Motor neuron (in vitro differentiated cells): Measurements from ENCODE around the gene ZNF646. TPM values are rescaled to one million over a fixed set of nuclear protein-coding genes. Genes with fewer than 3 reads are reported as not detected.

Experiments used
- ATAC-seq, 8 experiments: fragments of 200-7000 bp; cut with Tn5 transposase; replicated peaks in 6 of 8; 2 replicates each; pipeline ENCODE4 v1.8.0; 2021; ENCODE audit warnings: mild to moderate bottlenecking in 8 of 8, moderate library complexity in 8 of 8
- H3K27ac ChIP-seq, 2 donors: fragments of 250-450 bp; sonication (Bioruptor Pico); 2 replicates each; pipeline ENCODE4 v1.9.0; 2021; ENCODE audit warnings: antibody characterized with exemption in 2 of 2, mild to moderate bottlenecking in 2 of 2, moderate library complexity in 1 of 2
- H3K4me1 ChIP-seq, 2 donors: fragments of 250-450 bp; sonication (Bioruptor Pico); replicated peaks in 1 of 2; 2 replicates each; pipeline ENCODE4 v1.6.1; 2021; ENCODE audit warnings: antibody characterized with exemption in 2 of 2, mild to moderate bottlenecking in 2 of 2, moderate library complexity in 1 of 2
- H3K4me3 ChIP-seq, 5 donors: fragments of 250-450 bp; sonication (Bioruptor Pico); 2 replicates each; pipeline ENCODE4 v1.9.0; 2021; ENCODE audit warnings: antibody characterized with exemption in 5 of 5, mild to moderate bottlenecking in 5 of 5, moderate library complexity in 4 of 5
- WGBS, 10 experiments: fragments of 450-650 bp; shearing (Covaris generic); methylation state at CpG; one replicate each; pipeline ENCODE4 v1.0.0; 2022; 5-methylcytosine and 5-hydroxymethylcytosine counted together
- in situ Hi-C, 9 experiments: fragments of 400-800 bp; cut with MboI; loops; one replicate each; pipeline ENCODE4 v1.15.0; 2021; ENCODE audit warnings: low sequenced_read_pairs in 9 of 9, low pct_unique_long_range_greater_than_20kb in 2 of 9; ENCODE audit not compliant: unreplicated experiment in 9 of 9
- total RNA-seq, 8 experiments: library from RNA; unstranded; fragments of 300-600 nt; gene quantifications; 2 replicates each; pipeline versions ENCODE4 v1.2.3 to v1.2.4, GENCODE V29; 2022

ZNF646 gene
- total RNA-seq, 8 experiments from 2014 or later = 9.8 to 23.0 (median 12.6) TPM

GRCh38 chr16:31108794-31109558, 34.8 kb downstream of the ZNF646 start:
- in situ Hi-C loops = no loop called here
- H3K4me3 ChIP-seq = peak overlapping the region; percentile 94 to 99 (median 98)
- peaks cover 6 to 10% of the 10 kb centered on the region in 2 donors for H3K4me1 ChIP-seq
- H3K27ac ChIP-seq = peak overlapping the region in 1 of 2 donors; percentile 71
- WGBS, 10 experiments = 56 to 100% (median 84%) methylated on average over 1 to 9 of the region's 57 CpGs; no CpG with 5 or more reads in 6 of the 10 experiments
- ATAC-seq = no peak

- ATAC-seq = no peak
- peak overlapping the region in 2 of 5 donors; percentile 98 to 99 for H3K4me3 ChIP-seq
- in situ Hi-C loops = no loop called here
- peaks cover 6 to 10% of the 10 kb centered on the region in 2 donors for H3K4me1 ChIP-seq
- no peak overlapping the region for H3K27ac ChIP-seq
- 87 to 100% (median 95%) methylated on average over 2 to 4 of the region's 12 CpGs; no CpG with 5 or more reads in 5 of the 10 experiments for WGBS, 10 experiments
Measured at GRCh38 chr16:31109622-31110021, 35.4 kb downstream of the ZNF646 start.

GRCh38 chr16:31110106-31111034, 36.1 kb downstream of the ZNF646 start:
- WGBS, 10 experiments = 82 to 100% methylated on average over 1 to 5 of the region's 26 CpGs; no CpG with 5 or more reads in 8 of the 10 experiments
- Histone ChIP-seq H3K4me3 (no peak overlapping the region), H3K27ac (no peak overlapping the region), H3K4me1 (peaks cover 6 to 10% of the 10 kb centered on the region in 2 donors)
- in situ Hi-C loops = no loop called here
- no peak for ATAC-seq

- in situ Hi-C loops = no loop called here
- H3K4me1 ChIP-seq = peaks cover 9 to 10% of the 10 kb centered on the region in 2 donors
- H3K4me3 ChIP-seq = no peak overlapping the region
- H3K27ac ChIP-seq = no peak overlapping the region
- WGBS, 10 experiments = 92 to 100% (median 98%) methylated on average over 1 to 9 of the region's 23 CpGs; no CpG with 5 or more reads in 6 of the 10 experiments
- ATAC-seq = no peak
Measured at GRCh38 chr16:31111881-31112466, 37.8 kb downstream of the ZNF646 start.

GRCh38 chr16:31112711-31113110, 38.5 kb downstream of the ZNF646 start:
- ATAC-seq = no peak
- Histone ChIP-seq H3K4me1 (peaks cover 6 to 7% of the 10 kb centered on the region in 2 donors), H3K27ac (no peak overlapping the region), H3K4me3 (no peak overlapping the region)
- in situ Hi-C loops = no loop called here
- 80 to 100% (median 100%) methylated on average over 1 to 2 of the region's 2 CpGs; no CpG with 5 or more reads in 5 of the 10 experiments for WGBS, 10 experiments

- H3K4me3 ChIP-seq = no peak overlapping the region
- no peak for ATAC-seq
- H3K4me1 ChIP-seq = peaks cover 7 to 8% of the 10 kb centered on the region in 2 donors
- WGBS, 10 experiments = 0 to 100% (median 88%) methylated on average over 1 to 5 of the region's 5 CpGs; no CpG with 5 or more reads in 4 of the 10 experiments
- no peak overlapping the region for H3K27ac ChIP-seq
- in situ Hi-C loops = no loop called here
Measured at GRCh38 chr16:31113121-31114120, 39.2 kb downstream of the ZNF646 start.

GRCh38 chr16:31114468-31114867, 40.2 kb downstream of the ZNF646 start:
- H3K4me3 ChIP-seq = no peak overlapping the region
- H3K4me1 ChIP-seq = peaks cover 6 to 10% of the 10 kb centered on the region in 2 donors
- ATAC-seq = no peak
- in situ Hi-C loops = no loop called here
- no peak overlapping the region for H3K27ac ChIP-seq
- WGBS, 10 experiments = 57 to 100% (median 87%) methylated on average over 1 to 6 of the region's 8 CpGs; no CpG with 5 or more reads in 1 of the 10 experiments

- ATAC-seq = peak; percentile 90 to 94 (median 92)
- peaks cover 6 to 10% of the 10 kb centered on the region in 2 donors for H3K4me1 ChIP-seq
- in situ Hi-C loops = no loop called here
- H3K27ac ChIP-seq = peak within 1 kb of the TSS; percentile 97 to 98
- 0% methylated on average over 1 to 9 of the region's 68 CpGs; no CpG with 5 or more reads in 4 of the 10 experiments for WGBS, 10 experiments
- peak within 1 kb of the TSS; percentile 86 to 97 (median 93) for H3K4me3 ChIP-seq
Measured at GRCh38 chr16:31117384-31118222, 43.4 kb downstream of the ZNF646 start, which contains the start of gene KAT8. Gene KAT8, plus strand, starts transcription at chr16:31117664. Its CDS starts 18 bp downstream, at chr16:31117682.

- Histone ChIP-seq H3K4me1 (peaks cover 6 to 10% of the 10 kb centered on the region in 2 donors), H3K27ac (peak overlapping the region; percentile 97 to 98), H3K4me3 (peak overlapping the region; percentile 86 to 97 (median 93))
- in situ Hi-C loops = no loop called here
- ATAC-seq = no peak
- 10 to 100% (median 66%) methylated on average over 1 to 9 of the region's 9 CpGs for WGBS, 10 experiments
Measured at GRCh38 chr16:31118223-31119155, 44.3 kb downstream of the ZNF646 start.

- Histone ChIP-seq H3K4me1 (peaks cover 6 to 10% of the 10 kb centered on the region in 2 donors), H3K27ac (no peak overlapping the region), H3K4me3 (no peak overlapping the region)
- in situ Hi-C loops = no loop called here
- WGBS, 10 experiments = 71 to 98% (median 92%) methylated on average over 1 to 15 of the region's 16 CpGs; no CpG with 5 or more reads in 3 of the 10 experiments
- no peak for ATAC-seq
Measured at GRCh38 chr16:31120129-31120528, 45.9 kb downstream of the ZNF646 start.
